KMS-11 (cell line): ENCODE measurements around the gene VAX1.
A peak's percentile ranks its signal among the peaks of the same experiment; 100 is the strongest.

Source experiments
- H2AFZ ChIP-seq: fragments of 200-600 bp; sonication (generic); 2 replicates; pipeline ENCODE4 v1.6.1; 2016; ENCODE audit warnings: antibody characterized with exemption, mixed run types, low read depth
- H3K27ac ChIP-seq: fragments of 200-600 bp; sonication (generic); 2 replicates; pipeline ENCODE4 v1.6.1; 2016; ENCODE audit warnings: mild to moderate bottlenecking, mixed run types
- H3K27me3 ChIP-seq: fragments of 200-600 bp; sonication (generic); 2 replicates; pipeline ENCODE4 v1.6.1; 2017; ENCODE audit warnings: mild to moderate bottlenecking, low read depth, mixed run types, moderate library complexity; ENCODE audit not compliant: insufficient read depth
- H3K36me3 ChIP-seq: fragments of 200-600 bp; sonication (generic); 2 replicates; pipeline ENCODE4 v1.6.1; 2017; ENCODE audit warnings: mild to moderate bottlenecking, mixed run types; ENCODE audit not compliant: insufficient read depth
- H3K4me1 ChIP-seq: fragments of 200-600 bp; sonication (generic); 2 replicates; pipeline ENCODE4 v1.6.1; 2016; ENCODE audit warnings: mild to moderate bottlenecking, low read depth, mixed run types; ENCODE audit not compliant: poor library complexity, severe bottlenecking
- H3K4me2 ChIP-seq: fragments of 200-600 bp; sonication (generic); 2 replicates; pipeline ENCODE4 v1.7.0; 2016; ENCODE audit warnings: mild to moderate bottlenecking, mixed run types
- H3K4me3 ChIP-seq: fragments of 200-600 bp; sonication (generic); IDR thresholded peaks from 2 replicates; pipeline ENCODE4 v1.6.1; 2017; ENCODE audit warnings: low read depth, low read length, mixed read lengths; ENCODE audit not compliant: insufficient read depth
- H3K79me2 ChIP-seq: fragments of 200-600 bp; sonication (generic); 2 replicates; pipeline ENCODE4 v1.6.1; 2016; ENCODE audit warnings: low read depth, mixed run types; ENCODE audit not compliant: insufficient read depth
- H3K9ac ChIP-seq: fragments of 200-600 bp; sonication (generic); 2 replicates; pipeline ENCODE4 v1.6.1; 2016; ENCODE audit warnings: mild to moderate bottlenecking, mixed run types
- H4K20me1 ChIP-seq: fragments of 200-600 bp; sonication (generic); 2 replicates; pipeline ENCODE4 v1.6.1; 2016; ENCODE audit warnings: mild to moderate bottlenecking, mixed run types; ENCODE audit not compliant: insufficient read depth
- TF ChIP-seq, protein P1 (sequence below): fragments of 200-600 bp; sonication (generic); conservative IDR thresholded peaks from 2 replicates; pipeline ENCODE4 v1.6.1; 2017; ENCODE audit warnings: low read depth, mild to moderate bottlenecking, antibody characterized with exemption, low read length, moderate library complexity, mixed read lengths

The VAX1 gene

DNA sequence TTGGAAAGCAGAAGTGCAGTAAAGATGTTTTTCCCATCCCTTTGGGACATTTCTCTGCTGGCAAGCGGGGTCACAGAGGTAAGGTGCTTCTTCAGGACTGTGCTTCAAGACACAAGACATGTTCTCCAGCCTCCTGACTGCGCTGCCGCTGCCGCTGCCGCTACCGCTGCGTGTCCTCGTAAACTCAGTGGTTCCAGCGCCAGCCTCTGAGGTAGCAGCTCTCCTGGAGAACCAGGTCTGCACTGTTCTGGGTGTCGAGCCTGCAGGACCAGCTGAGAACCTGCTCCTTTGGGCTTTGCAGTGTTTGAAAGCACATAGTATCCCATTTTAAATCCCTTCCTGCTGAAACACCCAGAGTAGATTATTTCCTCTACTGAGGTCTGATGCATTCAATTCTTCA lies 46.2 kb upstream of the VAX1 start:
- Histone ChIP-seq H3K79me2 (no peaks in the 10 kb centered on the region), H3K4me2 (no peak overlapping the region), H3K27ac (no peak overlapping the region), H2AFZ (no peak overlapping the region), H3K4me3 (no peak overlapping the region), H3K9ac (no peak overlapping the region), H3K27me3 (no peaks in the 10 kb centered on the region), H3K4me1 (no peaks in the 10 kb centered on the region), H4K20me1 (no peaks in the 10 kb centered on the region), H3K36me3 (no peaks in the 10 kb centered on the region)
- TF ChIP-seq, protein P1, sequence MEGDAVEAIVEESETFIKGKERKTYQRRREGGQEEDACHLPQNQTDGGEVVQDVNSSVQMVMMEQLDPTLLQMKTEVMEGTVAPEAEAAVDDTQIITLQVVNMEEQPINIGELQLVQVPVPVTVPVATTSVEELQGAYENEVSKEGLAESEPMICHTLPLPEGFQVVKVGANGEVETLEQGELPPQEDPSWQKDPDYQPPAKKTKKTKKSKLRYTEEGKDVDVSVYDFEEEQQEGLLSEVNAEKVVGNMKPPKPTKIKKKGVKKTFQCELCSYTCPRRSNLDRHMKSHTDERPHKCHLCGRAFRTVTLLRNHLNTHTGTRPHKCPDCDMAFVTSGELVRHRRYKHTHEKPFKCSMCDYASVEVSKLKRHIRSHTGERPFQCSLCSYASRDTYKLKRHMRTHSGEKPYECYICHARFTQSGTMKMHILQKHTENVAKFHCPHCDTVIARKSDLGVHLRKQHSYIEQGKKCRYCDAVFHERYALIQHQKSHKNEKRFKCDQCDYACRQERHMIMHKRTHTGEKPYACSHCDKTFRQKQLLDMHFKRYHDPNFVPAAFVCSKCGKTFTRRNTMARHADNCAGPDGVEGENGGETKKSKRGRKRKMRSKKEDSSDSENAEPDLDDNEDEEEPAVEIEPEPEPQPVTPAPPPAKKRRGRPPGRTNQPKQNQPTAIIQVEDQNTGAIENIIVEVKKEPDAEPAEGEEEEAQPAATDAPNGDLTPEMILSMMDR = no peak

DNA sequence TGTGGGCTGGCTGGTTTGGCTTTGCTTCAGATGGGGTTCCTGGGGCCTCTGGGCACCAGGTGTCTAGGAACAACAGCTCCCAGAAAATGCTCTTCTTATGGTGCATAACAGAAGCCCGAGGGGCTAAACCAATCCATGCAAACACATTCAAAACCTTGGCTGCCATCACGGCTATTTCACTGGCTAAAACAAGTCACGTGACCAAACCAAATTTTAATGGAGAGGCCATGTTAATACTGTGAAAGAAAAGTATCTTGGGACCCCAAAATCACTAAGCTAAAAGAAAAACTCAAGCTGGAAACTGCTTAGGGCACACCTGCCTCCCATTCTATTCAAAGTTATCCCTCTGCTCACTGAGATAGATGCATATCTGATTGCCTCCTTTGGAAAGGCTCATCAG lies 40.1 kb upstream of the VAX1 start:
- Histone ChIP-seq H3K9ac (no peak overlapping the region), H3K27me3 (no peaks in the 10 kb centered on the region), H3K27ac (no peak overlapping the region), H3K4me1 (peaks cover 7% of the 10 kb centered on the region), H2AFZ (no peak overlapping the region), H4K20me1 (no peaks in the 10 kb centered on the region), H3K4me3 (no peak overlapping the region), H3K79me2 (no peaks in the 10 kb centered on the region), H3K36me3 (no peaks in the 10 kb centered on the region), H3K4me2 (no peak overlapping the region)
- TF ChIP-seq, protein P1 = no peak

- Histone ChIP-seq H3K79me2 (no peaks in the 10 kb centered on the region), H3K9ac (no peak overlapping the region; the same call in 1 of the 2 replicates), H3K4me3 (no peak overlapping the region), H3K4me2 (peak overlapping the region; percentile 80), H2AFZ (peak overlapping the region; percentile 99), H3K36me3 (no peaks in the 10 kb centered on the region), H3K4me1 (peaks cover 7% of the 10 kb centered on the region), H3K27ac (no peak overlapping the region), H3K27me3 (no peaks in the 10 kb centered on the region), H4K20me1 (no peaks in the 10 kb centered on the region)
- TF ChIP-seq, protein P1 = peak; percentile 88
These were observed 37.9 kb upstream of the VAX1 start for GRCh38 chr10:117175901-117176534.

DNA sequence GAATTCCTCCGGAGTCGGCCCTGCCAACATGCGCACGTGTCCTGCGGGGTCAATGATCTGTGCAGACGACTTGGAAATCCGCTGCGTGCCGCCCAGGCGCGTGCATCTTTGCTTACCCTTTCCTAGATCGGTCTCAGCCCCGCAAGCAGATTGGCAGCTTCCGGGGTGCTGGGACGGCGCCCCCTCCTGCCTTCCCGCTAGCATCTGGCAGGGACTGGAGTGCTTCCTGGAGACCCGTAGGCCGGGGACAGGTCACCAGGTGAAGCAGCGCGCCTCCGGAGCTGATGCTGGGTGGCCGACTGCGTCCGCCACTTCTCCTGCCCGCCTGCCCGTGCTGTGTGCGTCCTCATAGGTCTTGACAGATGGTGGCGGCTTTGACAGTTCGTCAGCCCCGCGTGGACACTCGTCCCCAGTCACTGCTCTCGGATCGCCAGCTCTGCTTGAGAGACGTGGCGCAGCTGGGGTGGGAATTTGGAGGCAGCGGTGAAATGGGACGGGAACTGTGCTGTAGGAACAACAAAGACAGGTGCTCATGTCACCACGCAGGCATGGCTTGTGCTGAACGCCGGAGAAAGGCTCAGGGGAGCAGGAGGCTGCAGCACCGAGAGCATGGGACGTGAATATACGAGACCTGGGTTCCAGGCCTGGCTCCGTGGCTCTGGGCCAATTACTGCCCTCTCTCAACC lies 37.3 kb upstream of the VAX1 start:
- H3K4me3 ChIP-seq = no peak overlapping the region
- H3K79me2 ChIP-seq = no peaks in the 10 kb centered on the region
- no peaks in the 10 kb centered on the region for H3K36me3 ChIP-seq
- H4K20me1 ChIP-seq = no peaks in the 10 kb centered on the region
- H3K4me2 ChIP-seq = peak overlapping the region; percentile 80
- H3K27me3 ChIP-seq = no peaks in the 10 kb centered on the region
- H3K4me1 ChIP-seq = peaks cover 7% of the 10 kb centered on the region
- peak overlapping the region; percentile 66; the same call in 1 of the 2 replicates for H3K9ac ChIP-seq
- no peak overlapping the region for H3K27ac ChIP-seq
- H2AFZ ChIP-seq = peak overlapping the region; percentile 99
- TF ChIP-seq, protein P1 = peak; percentile 11; the same call in 1 of the 2 replicates
